Astrocyte (in vitro differentiated cells and primary cell): ENCODE results near the gene IFNA8.

Experiments
- EZH2 ChIP-seq: IDR thresholded peaks from 2 replicates; pipeline ENCODE4 v1.6.1; 2012; ENCODE audit warnings: mild to moderate bottlenecking, low read length, inconsistent platforms; ENCODE audit not compliant: insufficient read depth
- TF ChIP-seq, protein P1 (sequence below): IDR thresholded peaks from 2 replicates; pipeline ENCODE4 v1.5.1; 2011; ENCODE audit warnings: low read depth, mild to moderate bottlenecking, inconsistent platforms, low read length, moderate library complexity; ENCODE audit not compliant: insufficient read depth

DNA sequence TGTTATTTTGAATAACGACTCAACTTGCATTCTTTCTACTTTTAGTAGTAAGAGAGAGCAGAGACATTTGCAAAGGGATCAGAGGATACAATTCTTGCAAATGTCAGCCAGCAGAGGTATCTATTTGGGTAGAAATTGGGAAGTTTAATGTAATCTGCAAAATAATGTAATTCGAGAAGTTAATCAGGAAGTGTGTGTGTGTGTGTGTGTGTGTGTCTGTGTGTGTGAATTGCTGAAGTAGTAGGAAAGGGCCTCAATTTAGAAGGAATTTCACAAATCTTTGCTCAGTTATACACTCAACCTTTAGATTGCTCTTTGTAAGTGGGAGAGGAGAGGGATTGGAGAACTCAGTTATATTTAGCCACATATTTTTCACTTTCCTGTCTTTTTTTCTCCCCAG, 20.3 kb downstream of the IFNA8 start:
- TF ChIP-seq EZH2: no peak
- TF ChIP-seq, protein P1, sequence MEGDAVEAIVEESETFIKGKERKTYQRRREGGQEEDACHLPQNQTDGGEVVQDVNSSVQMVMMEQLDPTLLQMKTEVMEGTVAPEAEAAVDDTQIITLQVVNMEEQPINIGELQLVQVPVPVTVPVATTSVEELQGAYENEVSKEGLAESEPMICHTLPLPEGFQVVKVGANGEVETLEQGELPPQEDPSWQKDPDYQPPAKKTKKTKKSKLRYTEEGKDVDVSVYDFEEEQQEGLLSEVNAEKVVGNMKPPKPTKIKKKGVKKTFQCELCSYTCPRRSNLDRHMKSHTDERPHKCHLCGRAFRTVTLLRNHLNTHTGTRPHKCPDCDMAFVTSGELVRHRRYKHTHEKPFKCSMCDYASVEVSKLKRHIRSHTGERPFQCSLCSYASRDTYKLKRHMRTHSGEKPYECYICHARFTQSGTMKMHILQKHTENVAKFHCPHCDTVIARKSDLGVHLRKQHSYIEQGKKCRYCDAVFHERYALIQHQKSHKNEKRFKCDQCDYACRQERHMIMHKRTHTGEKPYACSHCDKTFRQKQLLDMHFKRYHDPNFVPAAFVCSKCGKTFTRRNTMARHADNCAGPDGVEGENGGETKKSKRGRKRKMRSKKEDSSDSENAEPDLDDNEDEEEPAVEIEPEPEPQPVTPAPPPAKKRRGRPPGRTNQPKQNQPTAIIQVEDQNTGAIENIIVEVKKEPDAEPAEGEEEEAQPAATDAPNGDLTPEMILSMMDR: no peak
